Neural cell (in vitro differentiated cells): Measurements from ENCODE around the gene PROCA1. TPM values are rescaled to one million over a fixed set of nuclear protein-coding genes. Genes with fewer than 3 reads are reported as not detected.

Experiments
- H2AFZ ChIP-seq: fragments of 200-600, 300-800 bp; sonication (generic), shearing (Covaris generic); 2 replicates; pipeline ENCODE4 v1.6.0; 2014; ENCODE audit warnings: low read depth, mild to moderate bottlenecking, antibody characterized with exemption, low read length, moderate library complexity
- H3F3A ChIP-seq: fragments of 200-600 bp; shearing (Covaris generic); 2 replicates; pipeline ENCODE4 v1.6.1; 2016; ENCODE audit warnings: mild to moderate bottlenecking, moderate library complexity, mixed read lengths, antibody characterized with exemption, low read length; ENCODE audit not compliant: insufficient read depth, poor library complexity, severe bottlenecking
- H3K27ac ChIP-seq: fragments of 200-600, 300-800 bp; sonication (generic), shearing (Covaris generic); 2 replicates; pipeline ENCODE4 v1.5.1; 2014; ENCODE audit warnings: mild to moderate bottlenecking, low read length, moderate library complexity
- H3K27me3 ChIP-seq: fragments of 300-800, 200-600 bp; sonication (generic), shearing (Covaris generic); 2 replicates; pipeline ENCODE4 v1.6.0; 2014; ENCODE audit warnings: mild to moderate bottlenecking, low read depth, low read length, moderate library complexity; ENCODE audit not compliant: insufficient read depth
- H3K36me3 ChIP-seq: fragments of 300-800, 200-600 bp; sonication (generic), shearing (Covaris generic); 2 replicates; pipeline ENCODE4 v1.5.1; 2014; ENCODE audit warnings: mild to moderate bottlenecking, antibody characterized with exemption, low read length, moderate library complexity; ENCODE audit not compliant: insufficient read depth
- H3K4me2 ChIP-seq: fragments of 300-800, 200-600 bp; sonication (generic), shearing (Covaris generic); 2 replicates; pipeline ENCODE4 v1.6.0; 2014; ENCODE audit warnings: mild to moderate bottlenecking, low read length
- H3K4me3 ChIP-seq: fragments of 300-800, 200-600 bp; sonication (generic), shearing (Covaris generic); 2 replicates; pipeline ENCODE4 v1.5.1; 2014; ENCODE audit warnings: mild to moderate bottlenecking, low read length, moderate library complexity
- H3K79me2 ChIP-seq: fragments of 200-600 bp; shearing (Covaris generic); replicated peaks from 2 replicates; pipeline ENCODE4 v1.6.0; 2014; ENCODE audit warnings: mild to moderate bottlenecking, low read length, moderate library complexity; ENCODE audit not compliant: insufficient read depth
- H3K9ac ChIP-seq: fragments of 300-800, 200-600 bp; sonication (generic), shearing (Covaris generic); 2 replicates; pipeline ENCODE4 v1.6.1; 2016; ENCODE audit warnings: mild to moderate bottlenecking, low read length, mixed read lengths
- H3K9me2 ChIP-seq: fragments of 200-600 bp; shearing (Covaris generic); 2 replicates; pipeline ENCODE4 v1.6.1; 2016; ENCODE audit warnings: mild to moderate bottlenecking, low read length, mixed read lengths; ENCODE audit not compliant: insufficient read depth
- H3K9me3 ChIP-seq: fragments of 200-600, 300-800 bp; sonication (generic), shearing (Covaris generic); 2 replicates; pipeline ENCODE4 v1.6.1; 2016; ENCODE audit warnings: mild to moderate bottlenecking, mixed run types, low read length, moderate library complexity, mixed read lengths
- H4K20me1 ChIP-seq: fragments of 200-600 bp; shearing (Covaris generic); 2 replicates; pipeline ENCODE4 v1.6.1; 2016; ENCODE audit warnings: mild to moderate bottlenecking, mixed run types; ENCODE audit not compliant: insufficient read depth
- EP300 ChIP-seq: fragments of 450-650 bp; conservative IDR thresholded peaks from 2 replicates; pipeline ENCODE4 v1.6.1; 2014; ENCODE audit warnings: antibody characterized with exemption, mild to moderate bottlenecking, moderate library complexity; ENCODE audit not compliant: poor library complexity, severe bottlenecking
- EZH2 ChIP-seq: fragments of 200-600, 300-800 bp; shearing (Covaris generic), sonication (generic); IDR thresholded peaks from 2 replicates; pipeline ENCODE4 v1.6.1; 2014; ENCODE audit warnings: antibody characterized with exemption, low read length, borderline replicate concordance, mild to moderate bottlenecking; ENCODE audit not compliant: insufficient read depth, poor library complexity, severe bottlenecking
- MXI1 ChIP-seq: fragments of 450-650 bp; conservative IDR thresholded peaks from 2 replicates; pipeline ENCODE4 v1.6.1; 2014; ENCODE audit warnings: antibody characterized with exemption, mild to moderate bottlenecking; ENCODE audit not compliant: poor library complexity, severe bottlenecking
- POLR2AphosphoS5 ChIP-seq: IDR thresholded peaks from 2 replicates; pipeline ENCODE4 v1.6.1; 2012
- RAD21 ChIP-seq: fragments of 450-650 bp; conservative IDR thresholded peaks from 2 replicates; pipeline ENCODE4 v1.6.1; 2014; ENCODE audit warnings: antibody characterized with exemption, mild to moderate bottlenecking, moderate library complexity
- REST ChIP-seq: IDR thresholded peaks from 2 replicates; pipeline ENCODE4 v1.6.1; 2012; ENCODE audit warnings: borderline replicate concordance
- SMC3 ChIP-seq: fragments of 450-650 bp; conservative IDR thresholded peaks from 2 replicates; pipeline ENCODE4 v1.6.1; 2014; ENCODE audit warnings: antibody characterized with exemption, mild to moderate bottlenecking, moderate library complexity; ENCODE audit not compliant: poor library complexity
- TAF1 ChIP-seq: IDR thresholded peaks from 2 replicates; pipeline ENCODE4 v1.6.1; 2012; ENCODE audit warnings: low read depth
- polyA plus RNA-seq: library from polyadenylated mRNA; depleted of rRNA; stranded (reverse); fragments of >200 nt; gene quantifications from 2 replicates; pipeline ENCODE4 v1.2.3, GENCODE V29; 2014
- TF ChIP-seq, protein P1 (sequence below): fragments of 450-650 bp; IDR thresholded peaks from 2 replicates; pipeline ENCODE4 v1.5.1; 2014; ENCODE audit warnings: antibody characterized with exemption, mild to moderate bottlenecking, moderate library complexity; ENCODE audit not compliant: poor library complexity, severe bottlenecking

PROCA1 gene
- polyA plus RNA-seq, 1 donor from 2014 or later: 20.7 TPM

GRCh38 chr17:28759256-28759865 lies 47.7 kb upstream of the PROCA1 start:
- H4K20me1 ChIP-seq: no peaks in the 10 kb centered on the region
- no peaks in the 10 kb centered on the region for H3K9me3 ChIP-seq
- no peaks in the 10 kb centered on the region for H3K27me3 ChIP-seq
- no peaks in the 10 kb centered on the region for H3K79me2 ChIP-seq
- no peak for TF ChIP-seq MXI1
- no peak for TF ChIP-seq EP300
- no peak for TF ChIP-seq RAD21
- TF ChIP-seq REST: no peak
- no peak for TF ChIP-seq SMC3
- TF ChIP-seq, protein P1, sequence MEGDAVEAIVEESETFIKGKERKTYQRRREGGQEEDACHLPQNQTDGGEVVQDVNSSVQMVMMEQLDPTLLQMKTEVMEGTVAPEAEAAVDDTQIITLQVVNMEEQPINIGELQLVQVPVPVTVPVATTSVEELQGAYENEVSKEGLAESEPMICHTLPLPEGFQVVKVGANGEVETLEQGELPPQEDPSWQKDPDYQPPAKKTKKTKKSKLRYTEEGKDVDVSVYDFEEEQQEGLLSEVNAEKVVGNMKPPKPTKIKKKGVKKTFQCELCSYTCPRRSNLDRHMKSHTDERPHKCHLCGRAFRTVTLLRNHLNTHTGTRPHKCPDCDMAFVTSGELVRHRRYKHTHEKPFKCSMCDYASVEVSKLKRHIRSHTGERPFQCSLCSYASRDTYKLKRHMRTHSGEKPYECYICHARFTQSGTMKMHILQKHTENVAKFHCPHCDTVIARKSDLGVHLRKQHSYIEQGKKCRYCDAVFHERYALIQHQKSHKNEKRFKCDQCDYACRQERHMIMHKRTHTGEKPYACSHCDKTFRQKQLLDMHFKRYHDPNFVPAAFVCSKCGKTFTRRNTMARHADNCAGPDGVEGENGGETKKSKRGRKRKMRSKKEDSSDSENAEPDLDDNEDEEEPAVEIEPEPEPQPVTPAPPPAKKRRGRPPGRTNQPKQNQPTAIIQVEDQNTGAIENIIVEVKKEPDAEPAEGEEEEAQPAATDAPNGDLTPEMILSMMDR: no peak
- no peak for TF ChIP-seq POLR2AphosphoS5
- TF ChIP-seq TAF1: no peak
- TF ChIP-seq EZH2: no peak
- no peak overlapping the region for H3K27ac ChIP-seq
- H3F3A ChIP-seq: no peaks in the 10 kb centered on the region
- H3K36me3 ChIP-seq: peaks cover 4% of the 10 kb centered on the region
- H2AFZ ChIP-seq: no peak overlapping the region
- no peak overlapping the region for H3K4me3 ChIP-seq
- no peak overlapping the region for H3K9ac ChIP-seq
- H3K9me2 ChIP-seq: no peaks in the 10 kb centered on the region
- no peak overlapping the region for H3K4me2 ChIP-seq

DNA sequence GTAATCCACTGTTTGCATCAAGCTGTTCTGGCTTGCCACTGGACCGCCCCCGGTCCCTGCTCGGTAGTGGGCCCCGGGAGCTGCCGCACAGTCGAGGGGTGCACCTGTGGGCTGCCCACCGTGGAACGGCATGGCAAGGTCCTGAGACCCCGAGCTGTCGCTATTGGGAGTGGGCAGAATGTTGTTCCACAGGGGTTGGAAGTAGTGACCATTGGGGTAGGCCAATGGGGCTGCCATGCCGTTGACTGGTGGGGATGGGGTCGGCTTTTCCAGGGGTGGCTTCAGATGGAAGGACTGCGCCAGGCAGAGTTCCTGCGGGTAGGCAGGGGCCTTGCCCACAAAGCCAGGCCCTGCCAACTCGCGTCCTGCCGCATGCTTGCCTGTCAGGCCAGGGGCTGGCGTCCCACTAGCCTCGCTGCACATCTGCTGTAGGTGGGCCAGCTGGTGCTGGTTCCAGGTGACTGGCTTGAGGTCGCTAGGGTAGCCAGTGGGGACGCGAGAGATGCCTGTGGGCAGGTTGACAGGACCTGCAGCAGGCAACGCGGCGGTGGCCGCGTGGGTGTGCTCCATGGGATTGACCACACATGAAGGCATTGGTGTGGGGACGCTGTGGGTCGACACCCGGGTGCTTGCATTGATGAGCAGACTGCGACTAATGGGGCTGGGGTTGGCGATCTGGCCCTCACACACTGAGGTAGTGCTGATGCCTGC lies 46.9 kb upstream of the PROCA1 start:
- no peaks in the 10 kb centered on the region for H3K9me2 ChIP-seq
- H4K20me1 ChIP-seq: no peaks in the 10 kb centered on the region
- no peak overlapping the region for H3K9ac ChIP-seq
- H2AFZ ChIP-seq: no peak overlapping the region
- no peaks in the 10 kb centered on the region for H3K79me2 ChIP-seq
- no peak overlapping the region for H3K4me3 ChIP-seq
- no peaks in the 10 kb centered on the region for H3K27me3 ChIP-seq
- no peak for TF ChIP-seq MXI1
- no peak for TF ChIP-seq POLR2AphosphoS5
- no peak for TF ChIP-seq REST
- no peak for TF ChIP-seq TAF1
- no peak for TF ChIP-seq EZH2
- no peak for TF ChIP-seq SMC3
- TF ChIP-seq RAD21: no peak
- no peak for TF ChIP-seq EP300
- TF ChIP-seq, protein P1: no peak
- H3F3A ChIP-seq: no peaks in the 10 kb centered on the region
- no peak overlapping the region for H3K4me2 ChIP-seq
- peaks cover 4% of the 10 kb centered on the region for H3K36me3 ChIP-seq
- H3K27ac ChIP-seq: no peak overlapping the region
- no peaks in the 10 kb centered on the region for H3K9me3 ChIP-seq
